ENCODE results near the gene MEIS2. TPM values are rescaled to one million over a fixed set of nuclear protein-coding genes. Genes with fewer than 3 reads are reported as not detected.

Gene MEIS2
- total and polyA plus RNA-seq, 2 experiments from 2014 or later, result 0.27 TPM; not detected in 1

DNA sequence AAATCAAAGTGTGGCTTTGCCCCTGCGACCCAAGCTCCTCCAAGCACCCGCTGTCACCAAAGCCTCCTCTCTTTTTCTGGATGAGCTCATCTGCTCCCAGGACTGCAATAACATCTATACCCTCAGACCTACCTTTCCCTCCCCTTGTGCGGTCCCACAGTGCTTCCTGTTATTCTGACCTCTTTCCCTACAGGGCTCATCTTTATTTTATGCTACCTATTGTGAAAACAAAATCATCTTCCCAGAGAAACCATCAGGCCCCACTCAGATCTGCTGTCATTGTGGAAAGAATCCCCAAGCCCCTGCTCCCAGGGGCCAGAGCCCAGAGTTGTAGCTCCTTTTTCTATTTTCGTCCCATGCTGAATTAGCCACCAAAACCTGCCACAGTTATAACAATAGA, 162.2 kb downstream of the MEIS2 start:
- Histone ChIP-seq H3K27ac (ENCODE audit: low read depth) (no peak overlapping the region), H3K36me3 (ENCODE audit: insufficient read depth) (no peaks in the 10 kb centered on the region), H3K27me3 (ENCODE audit: insufficient read depth) (no peaks in the 10 kb centered on the region), H3K4me2 (no peak overlapping the region), H4K20me1 (replicated peaks; ENCODE audit: insufficient read depth) (no peaks in the 10 kb centered on the region), H3K79me2 (replicated peaks; ENCODE audit: insufficient read depth) (no peaks in the 10 kb centered on the region), H3K9me2 (ENCODE audit: insufficient read depth) (no peaks in the 10 kb centered on the region), H3K4me3 (no peak overlapping the region), H3F3A (replicated peaks; ENCODE audit: low read depth) (no peaks in the 10 kb centered on the region), H2AFZ (no peak overlapping the region), H3K4me1 (ENCODE audit: insufficient read depth) (peaks cover 3% of the 10 kb centered on the region; the same call in 1 of the 2 replicates)
- no peaks in the 10 kb centered on the region for H3K9me3 Mint-ChIP-seq
- ATAC-seq, result no peak
- TF ChIP-seq, protein P1, sequence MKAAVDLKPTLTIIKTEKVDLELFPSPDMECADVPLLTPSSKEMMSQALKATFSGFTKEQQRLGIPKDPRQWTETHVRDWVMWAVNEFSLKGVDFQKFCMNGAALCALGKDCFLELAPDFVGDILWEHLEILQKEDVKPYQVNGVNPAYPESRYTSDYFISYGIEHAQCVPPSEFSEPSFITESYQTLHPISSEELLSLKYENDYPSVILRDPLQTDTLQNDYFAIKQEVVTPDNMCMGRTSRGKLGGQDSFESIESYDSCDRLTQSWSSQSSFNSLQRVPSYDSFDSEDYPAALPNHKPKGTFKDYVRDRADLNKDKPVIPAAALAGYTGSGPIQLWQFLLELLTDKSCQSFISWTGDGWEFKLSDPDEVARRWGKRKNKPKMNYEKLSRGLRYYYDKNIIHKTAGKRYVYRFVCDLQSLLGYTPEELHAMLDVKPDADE (IDR thresholded peaks at IDR 0.05), result no peak
- no peak for TF ChIP-seq EZH2phosphoT487 (IDR thresholded peaks at IDR 0.05; ENCODE audit: unreplicated experiment)
- TF ChIP-seq CREB1 (CRISPR knock-in tag; IDR thresholded peaks at IDR 0.05; ENCODE audit: low read depth), result no peak
- TF ChIP-seq JUNB (IDR thresholded peaks at IDR 0.05; ENCODE audit: unreplicated experiment), result no peak
- no peak for TF ChIP-seq ZNF331 (CRISPR knock-in tag; IDR thresholded peaks at IDR 0.05; ENCODE audit: low read depth)
- no peak for TF ChIP-seq POLR2AphosphoS5 (IDR thresholded peaks at IDR 0.05; ENCODE audit: low read depth)
- TF ChIP-seq, protein P2, sequence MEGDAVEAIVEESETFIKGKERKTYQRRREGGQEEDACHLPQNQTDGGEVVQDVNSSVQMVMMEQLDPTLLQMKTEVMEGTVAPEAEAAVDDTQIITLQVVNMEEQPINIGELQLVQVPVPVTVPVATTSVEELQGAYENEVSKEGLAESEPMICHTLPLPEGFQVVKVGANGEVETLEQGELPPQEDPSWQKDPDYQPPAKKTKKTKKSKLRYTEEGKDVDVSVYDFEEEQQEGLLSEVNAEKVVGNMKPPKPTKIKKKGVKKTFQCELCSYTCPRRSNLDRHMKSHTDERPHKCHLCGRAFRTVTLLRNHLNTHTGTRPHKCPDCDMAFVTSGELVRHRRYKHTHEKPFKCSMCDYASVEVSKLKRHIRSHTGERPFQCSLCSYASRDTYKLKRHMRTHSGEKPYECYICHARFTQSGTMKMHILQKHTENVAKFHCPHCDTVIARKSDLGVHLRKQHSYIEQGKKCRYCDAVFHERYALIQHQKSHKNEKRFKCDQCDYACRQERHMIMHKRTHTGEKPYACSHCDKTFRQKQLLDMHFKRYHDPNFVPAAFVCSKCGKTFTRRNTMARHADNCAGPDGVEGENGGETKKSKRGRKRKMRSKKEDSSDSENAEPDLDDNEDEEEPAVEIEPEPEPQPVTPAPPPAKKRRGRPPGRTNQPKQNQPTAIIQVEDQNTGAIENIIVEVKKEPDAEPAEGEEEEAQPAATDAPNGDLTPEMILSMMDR (conservative IDR thresholded peaks at IDR 0.05; ENCODE audit: low read depth in 2 of 2), result no peak
- no peak for TF ChIP-seq ZNF114 (CRISPR knock-in tag; IDR thresholded peaks at IDR 0.05)
- no peak for TF ChIP-seq STAT1 (IDR thresholded peaks at IDR 0.05; ENCODE audit: unreplicated experiment)
- TF ChIP-seq NANOG (IDR thresholded peaks at IDR 0.05; ENCODE audit: borderline replicate concordance), result no peak
- TF ChIP-seq, protein P3, sequence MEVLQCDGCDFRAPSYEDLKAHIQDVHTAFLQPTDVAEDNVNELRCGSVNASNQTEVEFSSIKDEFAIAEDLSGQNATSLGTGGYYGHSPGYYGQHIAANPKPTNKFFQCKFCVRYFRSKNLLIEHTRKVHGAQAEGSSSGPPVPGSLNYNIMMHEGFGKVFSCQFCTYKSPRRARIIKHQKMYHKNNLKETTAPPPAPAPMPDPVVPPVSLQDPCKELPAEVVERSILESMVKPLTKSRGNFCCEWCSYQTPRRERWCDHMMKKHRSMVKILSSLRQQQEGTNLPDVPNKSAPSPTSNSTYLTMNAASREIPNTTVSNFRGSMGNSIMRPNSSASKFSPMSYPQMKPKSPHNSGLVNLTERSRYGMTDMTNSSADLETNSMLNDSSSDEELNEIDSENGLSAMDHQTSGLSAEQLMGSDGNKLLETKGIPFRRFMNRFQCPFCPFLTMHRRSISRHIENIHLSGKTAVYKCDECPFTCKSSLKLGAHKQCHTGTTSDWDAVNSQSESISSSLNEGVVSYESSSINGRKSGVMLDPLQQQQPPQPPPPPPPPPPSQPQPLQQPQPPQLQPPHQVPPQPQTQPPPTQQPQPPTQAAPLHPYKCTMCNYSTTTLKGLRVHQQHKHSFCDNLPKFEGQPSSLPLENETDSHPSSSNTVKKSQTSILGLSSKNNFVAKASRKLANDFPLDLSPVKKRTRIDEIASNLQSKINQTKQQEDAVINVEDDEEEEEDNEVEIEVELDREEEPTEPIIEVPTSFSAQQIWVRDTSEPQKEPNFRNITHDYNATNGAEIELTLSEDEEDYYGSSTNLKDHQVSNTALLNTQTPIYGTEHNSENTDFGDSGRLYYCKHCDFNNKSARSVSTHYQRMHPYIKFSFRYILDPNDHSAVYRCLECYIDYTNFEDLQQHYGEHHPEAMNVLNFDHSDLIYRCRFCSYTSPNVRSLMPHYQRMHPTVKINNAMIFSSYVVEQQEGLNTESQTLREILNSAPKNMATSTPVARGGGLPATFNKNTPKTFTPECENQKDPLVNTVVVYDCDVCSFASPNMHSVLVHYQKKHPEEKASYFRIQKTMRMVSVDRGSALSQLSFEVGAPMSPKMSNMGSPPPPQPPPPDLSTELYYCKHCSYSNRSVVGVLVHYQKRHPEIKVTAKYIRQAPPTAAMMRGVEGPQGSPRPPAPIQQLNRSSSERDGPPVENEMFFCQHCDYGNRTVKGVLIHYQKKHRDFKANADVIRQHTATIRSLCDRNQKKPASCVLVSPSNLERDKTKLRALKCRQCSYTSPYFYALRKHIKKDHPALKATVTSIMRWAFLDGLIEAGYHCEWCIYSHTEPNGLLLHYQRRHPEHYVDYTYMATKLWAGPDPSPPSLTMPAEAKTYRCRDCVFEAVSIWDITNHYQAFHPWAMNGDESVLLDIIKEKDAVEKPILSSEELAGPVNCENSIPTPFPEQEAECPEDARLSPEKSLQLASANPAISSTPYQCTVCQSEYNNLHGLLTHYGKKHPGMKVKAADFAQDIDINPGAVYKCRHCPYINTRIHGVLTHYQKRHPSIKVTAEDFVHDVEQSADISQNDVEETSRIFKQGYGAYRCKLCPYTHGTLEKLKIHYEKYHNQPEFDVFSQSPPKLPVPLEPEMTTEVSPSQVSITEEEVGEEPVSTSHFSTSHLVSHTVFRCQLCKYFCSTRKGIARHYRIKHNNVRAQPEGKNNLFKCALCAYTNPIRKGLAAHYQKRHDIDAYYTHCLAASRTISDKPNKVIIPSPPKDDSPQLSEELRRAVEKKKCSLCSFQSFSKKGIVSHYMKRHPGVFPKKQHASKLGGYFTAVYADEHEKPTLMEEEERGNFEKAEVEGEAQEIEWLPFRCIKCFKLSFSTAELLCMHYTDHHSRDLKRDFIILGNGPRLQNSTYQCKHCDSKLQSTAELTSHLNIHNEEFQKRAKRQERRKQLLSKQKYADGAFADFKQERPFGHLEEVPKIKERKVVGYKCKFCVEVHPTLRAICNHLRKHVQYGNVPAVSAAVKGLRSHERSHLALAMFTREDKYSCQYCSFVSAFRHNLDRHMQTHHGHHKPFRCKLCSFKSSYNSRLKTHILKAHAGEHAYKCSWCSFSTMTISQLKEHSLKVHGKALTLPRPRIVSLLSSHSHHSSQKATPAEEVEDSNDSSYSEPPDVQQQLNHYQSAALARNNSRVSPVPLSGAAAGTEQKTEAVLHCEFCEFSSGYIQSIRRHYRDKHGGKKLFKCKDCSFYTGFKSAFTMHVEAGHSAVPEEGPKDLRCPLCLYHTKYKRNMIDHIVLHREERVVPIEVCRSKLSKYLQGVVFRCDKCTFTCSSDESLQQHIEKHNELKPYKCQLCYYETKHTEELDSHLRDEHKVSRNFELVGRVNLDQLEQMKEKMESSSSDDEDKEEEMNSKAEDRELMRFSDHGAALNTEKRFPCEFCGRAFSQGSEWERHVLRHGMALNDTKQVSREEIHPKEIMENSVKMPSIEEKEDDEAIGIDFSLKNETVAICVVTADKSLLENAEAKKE (CRISPR knock-in tag; IDR thresholded peaks at IDR 0.05), result no peak
- TF ChIP-seq EZH2 (IDR thresholded peaks at IDR 0.05; ENCODE audit: low read depth, unreplicated experiment), result no peak
- TF ChIP-seq, protein P4, sequence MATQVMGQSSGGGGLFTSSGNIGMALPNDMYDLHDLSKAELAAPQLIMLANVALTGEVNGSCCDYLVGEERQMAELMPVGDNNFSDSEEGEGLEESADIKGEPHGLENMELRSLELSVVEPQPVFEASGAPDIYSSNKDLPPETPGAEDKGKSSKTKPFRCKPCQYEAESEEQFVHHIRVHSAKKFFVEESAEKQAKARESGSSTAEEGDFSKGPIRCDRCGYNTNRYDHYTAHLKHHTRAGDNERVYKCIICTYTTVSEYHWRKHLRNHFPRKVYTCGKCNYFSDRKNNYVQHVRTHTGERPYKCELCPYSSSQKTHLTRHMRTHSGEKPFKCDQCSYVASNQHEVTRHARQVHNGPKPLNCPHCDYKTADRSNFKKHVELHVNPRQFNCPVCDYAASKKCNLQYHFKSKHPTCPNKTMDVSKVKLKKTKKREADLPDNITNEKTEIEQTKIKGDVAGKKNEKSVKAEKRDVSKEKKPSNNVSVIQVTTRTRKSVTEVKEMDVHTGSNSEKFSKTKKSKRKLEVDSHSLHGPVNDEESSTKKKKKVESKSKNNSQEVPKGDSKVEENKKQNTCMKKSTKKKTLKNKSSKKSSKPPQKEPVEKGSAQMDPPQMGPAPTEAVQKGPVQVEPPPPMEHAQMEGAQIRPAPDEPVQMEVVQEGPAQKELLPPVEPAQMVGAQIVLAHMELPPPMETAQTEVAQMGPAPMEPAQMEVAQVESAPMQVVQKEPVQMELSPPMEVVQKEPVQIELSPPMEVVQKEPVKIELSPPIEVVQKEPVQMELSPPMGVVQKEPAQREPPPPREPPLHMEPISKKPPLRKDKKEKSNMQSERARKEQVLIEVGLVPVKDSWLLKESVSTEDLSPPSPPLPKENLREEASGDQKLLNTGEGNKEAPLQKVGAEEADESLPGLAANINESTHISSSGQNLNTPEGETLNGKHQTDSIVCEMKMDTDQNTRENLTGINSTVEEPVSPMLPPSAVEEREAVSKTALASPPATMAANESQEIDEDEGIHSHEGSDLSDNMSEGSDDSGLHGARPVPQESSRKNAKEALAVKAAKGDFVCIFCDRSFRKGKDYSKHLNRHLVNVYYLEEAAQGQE (IDR thresholded peaks at IDR 0.05; ENCODE audit: unreplicated experiment), result no peak
- H3K4me1 Mint-ChIP-seq, result peaks cover 7% of the 10 kb centered on the region
- H3K36me3 Mint-ChIP-seq (ENCODE audit: low read depth), result no peaks in the 10 kb centered on the region
- DNase-seq (ENCODE audit: low spot score), result no peak
- H3K27me3 Mint-ChIP-seq (ENCODE audit: insufficient read depth, low read depth, poor library complexity), result peaks cover 5% of the 10 kb centered on the region
- no peak overlapping the region for H3K27ac Mint-ChIP-seq
- H3K4me3 Mint-ChIP-seq, result no peak overlapping the region
